K562 (cell line): ENCODE data around the gene IFNA21. TPM values are rescaled to one million over a fixed set of nuclear protein-coding genes. Genes with fewer than 3 reads are reported as not detected.

Experiments used
- ATAC-seq: fragments of 200-7000 bp; cut with Tn5 transposase; 3 replicates; pipeline ENCODE4 v1.9.1; 2020; ENCODE audit warnings: moderate library complexity
- BruUV-seq: library from RNA; stranded (reverse); fragments of 400-500 nt; replicated peaks from 2 replicates; lab custom pipeline; 2021; lab: Mats Ljungman, UMichigan
- CTCF ChIA-PET: fragments of 300-600 bp; formaldehyde crosslinking; extraction: SDS; loops from one replicate; lab custom pipeline; 2021; ENCODE audit warnings: low intra/inter-chr PET ratio; lab: Yijun Ruan, JAX
- POLR2A ChIA-PET: fragments of 300-600, 350-650 bp; sonication (Branson Sonifier 250); formaldehyde crosslinking; extraction: SDS; loops from one replicate; lab custom pipeline; 2021; ENCODE audit warnings: antibody characterized with exemption, inconsistent platforms; lab: Yijun Ruan, JAX
- DNase-seq, 4 experiments: peaks; one replicate each; pipeline versions ENCODE4 v3.0.0 to v3.0.0-alpha.2; 2011 to 2018; ENCODE audit warnings: low spot score in 3 of 4, mixed read lengths in 3 of 4; ENCODE audit errors: extremely low read depth in 1 of 4
- FAIRE-seq: peaks from 2 replicates; lab custom pipeline; 2011; peaks lifted over from hg19 to GRCh38; lab: Jason Lieb, UNC
- H2AFZ ChIP-seq: 2 replicates; pipeline ENCODE4 v1.6.0; 2011; ENCODE audit warnings: low read depth, low read length, control low read depth, inconsistent platforms
- H3K27ac ChIP-seq: fragments of 200-600 bp; 3 replicates; pipeline ENCODE4 v1.8.0; 2011; ENCODE audit warnings: low read depth, mild to moderate bottlenecking, control low read depth, inconsistent platforms, low read length, moderate library complexity, mixed read lengths; ENCODE audit errors: extremely low read depth
- H3K27me3 ChIP-seq, 2 experiments: fragments of 300-600 bp in 1 of 2; 2 replicates in 1 of 2; 3 replicates in 1 of 2; pipeline versions ENCODE4 v1.6.0 to v1.8.0; 2011; ENCODE audit warnings: inconsistent platforms in 2 of 2, low read length in 2 of 2, mild to moderate bottlenecking in 1 of 2, mixed read lengths in 1 of 2, moderate library complexity in 1 of 2; ENCODE audit not compliant: control insufficient read depth in 2 of 2, insufficient read depth in 2 of 2
- H3K36me3 ChIP-seq: fragments of 300-600 bp; 3 replicates; pipeline ENCODE4 v1.8.0; 2011; ENCODE audit warnings: mild to moderate bottlenecking, low read length, inconsistent platforms; ENCODE audit not compliant: control insufficient read depth, insufficient read depth
- H3K4me1 ChIP-seq, 2 experiments: fragments of 200-600 bp in 1 of 2; replicated peaks in 1 of 2; 2 replicates in 1 of 2; 3 replicates in 1 of 2; pipeline versions ENCODE4 v1.5.1 to v1.8.0; 2011; ENCODE audit warnings: inconsistent platforms in 2 of 2, low read length in 2 of 2, mild to moderate bottlenecking in 1 of 2, mixed read lengths in 1 of 2, moderate library complexity in 1 of 2; ENCODE audit not compliant: control insufficient read depth in 2 of 2, insufficient read depth in 2 of 2
- H3K4me2 ChIP-seq: 2 replicates; pipeline ENCODE4 v1.6.1; 2011; ENCODE audit warnings: low read length, control low read depth, inconsistent platforms, mixed read lengths; ENCODE audit not compliant: insufficient read depth
- H3K4me3 ChIP-seq: fragments of 200-600 bp; sonication (generic), shearing (Covaris generic); 2 replicates; pipeline ENCODE4 v1.5.1; 2016; ENCODE audit warnings: control low read depth, inconsistent platforms
- H3K79me2 ChIP-seq: fragments of 200-600 bp; 3 replicates; pipeline ENCODE4 v1.8.0; 2011; ENCODE audit warnings: low read length, inconsistent platforms; ENCODE audit not compliant: control insufficient read depth, insufficient read depth
- H3K9ac ChIP-seq, 2 experiments: 2 replicates each; pipeline versions ENCODE4 v1.6.0 to v1.6.1; 2011; ENCODE audit warnings: low read depth in 2 of 2, low read length in 2 of 2, control low read depth in 1 of 2, inconsistent platforms in 1 of 2, mild to moderate bottlenecking in 1 of 2, mixed read lengths in 1 of 2; ENCODE audit not compliant: insufficient read depth in 1 of 2
- H3K9me1 ChIP-seq: one replicate; pipeline ENCODE4 v1.6.0; 2011; ENCODE audit warnings: inconsistent platforms, mild to moderate bottlenecking, low read length, moderate library complexity; ENCODE audit not compliant: control insufficient read depth, insufficient read depth
- H3K9me3 ChIP-seq: replicated peaks from 2 replicates; pipeline ENCODE4 v1.5.1; 2011; ENCODE audit warnings: low read depth, low read length, inconsistent platforms; ENCODE audit not compliant: control insufficient read depth, insufficient read depth
- H4K20me1 ChIP-seq: replicated peaks from 2 replicates; pipeline ENCODE4 v1.6.1; 2011; ENCODE audit warnings: low read length, inconsistent platforms, mixed read lengths; ENCODE audit not compliant: control insufficient read depth, insufficient read depth
- DLX4 ChIP-seq: fragments of 250-450 bp; sonication (Bioruptor Pico); IDR thresholded peaks from 2 replicates; pipeline ENCODE4 v1.6.1; 2021; ENCODE audit warnings: mild to moderate bottlenecking
- ETV6 ChIP-seq, 3 experiments: fragments of 150-350 bp in 1 of 3; sonication (generic) in 1 of 3; formaldehyde crosslinking in 1 of 3; IDR thresholded peaks; 2 replicates each; pipeline versions ENCODE4 v1.6.1 to v1.8.0; 2014 to 2022; ENCODE audit warnings: borderline replicate concordance in 2 of 3, low read depth in 2 of 3, antibody characterized with exemption in 1 of 3, low read length in 1 of 3, mild to moderate bottlenecking in 1 of 3, missing genetic modification reagents in 1 of 3
- HSF4 ChIP-seq: fragments of 250-450 bp; sonication (Bioruptor Pico); IDR thresholded peaks from 2 replicates; pipeline ENCODE4 v2.1.2; 2022; ENCODE audit warnings: mild to moderate bottlenecking, moderate library complexity, borderline replicate concordance
- POLR3G ChIP-seq: IDR thresholded peaks from 2 replicates; pipeline ENCODE4 v1.6.1; 2011; ENCODE audit not compliant: insufficient read length, insufficient replicate concordance; ENCODE audit errors: extremely low read depth
- ZNF561 ChIP-seq: fragments of 450-650 bp; formaldehyde crosslinking; conservative IDR thresholded peaks from 2 replicates; pipeline ENCODE4 v1.4.0; 2020; ENCODE audit warnings: mild to moderate bottlenecking, moderate library complexity
- WGBS: fragments of 100-300 bp; shearing (Covaris generic); methylation state at CpG from one replicate; pipeline ENCODE4 v1.1.6; 2016; ENCODE audit warnings: low coverage, mixed read lengths; ENCODE audit not compliant: insufficient coverage; ENCODE audit errors: missing lambda C conversion rate; 5-methylcytosine and 5-hydroxymethylcytosine counted together
- in situ Hi-C: fragments of 300-500 bp; cut with MboI; formaldehyde crosslinking; loops from 4 replicates; pipeline ENCODE4 v1.15.0; 2018; ENCODE audit warnings: inconsistent platforms, mixed read lengths
- intact Hi-C: fragments of 100-400 bp; cut with micrococcal nuclease; formaldehyde crosslinking; loops from 2 replicates; pipeline ENCODE4 v1.14.2; 2022
- polyA plus RNA-seq, 8 experiments: library from polyadenylated mRNA; depleted of rRNA in 4 of 8; stranded (reverse) in 5 of 8; unstranded in 3 of 8; fragments of >200 nt; fragmentation: Nextera tagmentation in 2 of 8; fragmentation: Illumina TruSeq in 1 of 8; extraction: Ambion mirVana in 2 of 8; extraction: Trizol in 1 of 8; gene quantifications; 2 replicates each; pipeline versions ENCODE4 v1.2.1 to v1.2.3, GENCODE V29; 2011 to 2014; ENCODE audit warnings: inconsistent platforms in 1 of 8, missing spikeins in 1 of 8
- total RNA-seq, 7 experiments: library from RNA; depleted of rRNA in 6 of 7; stranded (reverse); fragments of >200 nt in 6 of 7; fragmentation: Illumina TruSeq in 2 of 7; extraction: Trizol in 2 of 7; gene quantifications; 2 replicates each; pipeline versions ENCODE4 v1.2.1 to v1.2.3, GENCODE V29; 2011 to 2021; ENCODE audit warnings: low replicate concordance in 1 of 7
- TF ChIP-seq, protein P1 (sequence below): fragments of 450-650 bp; IDR thresholded peaks from 2 replicates; pipeline ENCODE4 v1.6.1; 2017; ENCODE audit warnings: antibody characterized with exemption
- TF ChIP-seq, protein P2 (sequence below): fragments of 250-450 bp; sonication (Bioruptor Pico); IDR thresholded peaks from 2 replicates; pipeline ENCODE4 v1.8.0; 2022; ENCODE audit warnings: moderate library complexity, mild to moderate bottlenecking, inconsistent platforms

Gene IFNA21
- total and polyA plus RNA-seq, 9 of the 15 experiments (the other 6 are each of a cell fraction or from before 2014, with no cell fraction given): not detected

DNA sequence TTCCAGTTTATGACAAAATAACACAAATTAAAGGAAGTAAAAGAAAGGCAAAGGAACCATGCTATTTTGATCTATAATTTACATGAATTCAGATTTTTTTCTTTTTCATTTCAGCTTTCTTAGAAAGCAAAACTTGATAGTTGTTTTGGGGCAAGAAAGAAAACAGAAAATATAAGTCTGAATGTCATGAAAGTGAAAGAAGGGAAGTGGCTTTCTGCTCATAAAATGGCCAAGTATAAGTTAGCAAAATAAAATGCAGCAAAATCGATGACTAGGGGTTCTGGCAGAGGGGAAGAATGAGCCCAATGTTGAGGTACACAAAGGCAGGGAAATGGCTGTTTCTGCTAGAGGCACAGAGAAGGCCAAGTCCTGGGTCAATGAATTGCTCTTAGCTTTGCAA is 21.9 kb downstream of the IFNA21 start (continued):
- TF ChIP-seq, protein P1, sequence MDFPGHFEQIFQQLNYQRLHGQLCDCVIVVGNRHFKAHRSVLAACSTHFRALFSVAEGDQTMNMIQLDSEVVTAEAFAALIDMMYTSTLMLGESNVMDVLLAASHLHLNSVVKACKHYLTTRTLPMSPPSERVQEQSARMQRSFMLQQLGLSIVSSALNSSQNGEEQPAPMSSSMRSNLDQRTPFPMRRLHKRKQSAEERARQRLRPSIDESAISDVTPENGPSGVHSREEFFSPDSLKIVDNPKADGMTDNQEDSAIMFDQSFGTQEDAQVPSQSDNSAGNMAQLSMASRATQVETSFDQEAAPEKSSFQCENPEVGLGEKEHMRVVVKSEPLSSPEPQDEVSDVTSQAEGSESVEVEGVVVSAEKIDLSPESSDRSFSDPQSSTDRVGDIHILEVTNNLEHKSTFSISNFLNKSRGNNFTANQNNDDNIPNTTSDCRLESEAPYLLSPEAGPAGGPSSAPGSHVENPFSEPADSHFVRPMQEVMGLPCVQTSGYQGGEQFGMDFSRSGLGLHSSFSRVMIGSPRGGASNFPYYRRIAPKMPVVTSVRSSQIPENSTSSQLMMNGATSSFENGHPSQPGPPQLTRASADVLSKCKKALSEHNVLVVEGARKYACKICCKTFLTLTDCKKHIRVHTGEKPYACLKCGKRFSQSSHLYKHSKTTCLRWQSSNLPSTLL: no peak

DNA sequence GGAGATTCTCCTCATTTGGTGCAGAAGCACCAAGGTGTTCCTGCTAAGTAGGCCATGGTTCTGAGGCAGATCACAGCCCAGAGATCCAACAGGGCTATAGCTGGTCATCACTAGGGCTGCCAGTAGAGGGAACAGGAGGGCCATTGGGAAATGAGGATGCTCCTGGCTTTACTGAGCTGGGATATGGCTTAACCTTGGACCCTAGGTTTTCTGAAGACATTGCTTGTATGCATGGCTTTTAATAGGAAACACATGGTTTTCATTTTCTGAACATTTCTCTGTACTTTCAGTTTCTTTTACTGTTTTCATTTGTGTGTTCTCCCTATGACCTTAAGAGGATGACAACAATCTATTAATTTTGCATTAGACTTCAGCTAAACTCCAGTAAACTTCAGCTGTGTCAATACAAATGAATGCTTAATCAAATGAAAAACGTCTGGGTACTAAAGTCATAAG is 25.0 kb downstream of the IFNA21 start, which contains the start of gene IFNW1:
IFNW1 (minus strand) TSS at position 406 of the 456 bp plus-strand sequence; CDS start at position 144, 262 bp downstream.
- H3K9me1 ChIP-seq: no peaks in the 10 kb centered on the region
- H3K9ac ChIP-seq: no peak within 1 kb of the TSS
- CTCF ChIA-PET: no interaction called here
- no peak within 1 kb of the TSS for H3K4me2 ChIP-seq
- DNase-seq (no peak), FAIRE-seq (no peak), ATAC-seq (no peak)
- no TSS peak for BruUV-seq
- H3K4me1 ChIP-seq: no peaks in the 10 kb centered on the region
- no peaks in the 10 kb centered on the region for H4K20me1 ChIP-seq
- no peaks in the 10 kb centered on the region for H3K79me2 ChIP-seq
- intact Hi-C loops (no loop called here), in situ Hi-C loops (no loop called here)
- H3K27ac ChIP-seq: no peak within 1 kb of the TSS
- POLR2A ChIA-PET: no interaction called here
- H3K4me3 ChIP-seq: no peak within 1 kb of the TSS
- no peaks in the 10 kb centered on the region for H3K9me3 ChIP-seq
- no peaks in the 10 kb centered on the region for H3K36me3 ChIP-seq
- no peak within 1 kb of the TSS for H2AFZ ChIP-seq
- WGBS: no CpG with 5 or more reads among the region's 1 CpG
- no peaks in the 10 kb centered on the region for H3K27me3 ChIP-seq
- no peak for TF ChIP-seq ZNF561 (CRISPR knock-in tag)
- TF ChIP-seq, protein P2, sequence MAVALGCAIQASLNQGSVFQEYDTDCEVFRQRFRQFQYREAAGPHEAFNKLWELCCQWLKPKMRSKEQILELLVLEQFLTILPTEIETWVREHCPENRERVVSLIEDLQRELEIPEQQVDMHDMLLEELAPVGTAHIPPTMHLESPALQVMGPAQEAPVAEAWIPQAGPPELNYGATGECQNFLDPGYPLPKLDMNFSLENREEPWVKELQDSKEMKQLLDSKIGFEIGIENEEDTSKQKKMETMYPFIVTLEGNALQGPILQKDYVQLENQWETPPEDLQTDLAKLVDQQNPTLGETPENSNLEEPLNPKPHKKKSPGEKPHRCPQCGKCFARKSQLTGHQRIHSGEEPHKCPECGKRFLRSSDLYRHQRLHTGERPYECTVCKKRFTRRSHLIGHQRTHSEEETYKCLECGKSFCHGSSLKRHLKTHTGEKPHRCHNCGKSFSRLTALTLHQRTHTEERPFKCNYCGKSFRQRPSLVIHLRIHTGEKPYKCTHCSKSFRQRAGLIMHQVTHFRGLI: no peak
- TF ChIP-seq ETV6 (IDR thresholded peaks at IDR 0.05; ENCODE audit: borderline replicate concordance in 1 of 2, low read depth in 2 of 2, low read length in 1 of 2): no peak
- TF ChIP-seq ETV6 (CRISPR knock-in tag; IDR thresholded peaks at IDR 0.05; ENCODE audit: borderline replicate concordance): no peak
- TF ChIP-seq POLR3G: no peak
- no peak for TF ChIP-seq DLX4
- TF ChIP-seq HSF4 (CRISPR knock-in tag): no peak
